Measurements from ENCODE around the gene B3GNT4.
"Not testable (repeated sequence)": the region's sequence is repeated elsewhere in the genome, so short reads cannot be mapped to it uniquely, and the experiment has no call there.

B3GNT4 gene

GRCh38 chr12:122172262-122172939, 31.1 kb upstream of the B3GNT4 start:
- Histone ChIP-seq H3K4me3 (ENCODE audit: low read depth in 1 of 2, low read length in 2 of 2) (no peak overlapping the region), H3K9me3 (ENCODE audit: low read length) (no peaks in the 10 kb centered on the region), H3K9ac (ENCODE audit: low read length) (no peak overlapping the region), H3K4me1 (ENCODE audit: insufficient read depth, low read length) (no peaks in the 10 kb centered on the region), H3K36me3 (ENCODE audit: insufficient read depth, low read length) (no peaks in the 10 kb centered on the region), H3K27me3 (ENCODE audit: control insufficient read depth in 1 of 2, insufficient read depth in 2 of 2, low read length in 2 of 2) (peaks cover 0 to 6% of the 10 kb centered on the region in 2 donors), H3K27ac (ENCODE audit: low read depth, low read length) (no peak overlapping the region)

GRCh38 chr12:122174155-122174845, 29.2 kb upstream of the B3GNT4 start, which contains the start of gene IL31:
Gene IL31, minus strand, starts transcription at chr12:122174221. Its CDS starts 49 bp downstream, at chr12:122174172.
- Histone ChIP-seq H3K9me3 (ENCODE audit: low read length) (no peaks in the 10 kb centered on the region), H3K36me3 (ENCODE audit: insufficient read depth, low read length) (no peaks in the 10 kb centered on the region), H3K27me3 (ENCODE audit: control insufficient read depth in 1 of 2, insufficient read depth in 2 of 2, low read length in 2 of 2) (peaks cover 0 to 6% of the 10 kb centered on the region in 2 donors), H3K27ac (ENCODE audit: low read depth, low read length) (no peak within 1 kb of the TSS), H3K4me3 (ENCODE audit: low read depth in 1 of 2, low read length in 2 of 2) (no peak within 1 kb of the TSS), H3K4me1 (ENCODE audit: insufficient read depth, low read length) (no peaks in the 10 kb centered on the region), H3K9ac (ENCODE audit: low read length) (no peak within 1 kb of the TSS)

GRCh38 chr12:122176473-122176872, 27.0 kb upstream of the B3GNT4 start:
- H3K4me1 ChIP-seq (ENCODE audit: insufficient read depth, low read length); H3K9ac ChIP-seq (ENCODE audit: low read length); H3K27me3 ChIP-seq (ENCODE audit: control insufficient read depth in 1 of 2, insufficient read depth in 2 of 2, low read length in 2 of 2); H3K36me3 ChIP-seq (ENCODE audit: insufficient read depth, low read length); H3K4me3 ChIP-seq (ENCODE audit: low read depth in 1 of 2, low read length in 2 of 2); H3K27ac ChIP-seq (ENCODE audit: low read depth, low read length); H3K9me3 ChIP-seq (ENCODE audit: low read length): not testable (repeated sequence)

GRCh38 chr12:122182887-122183587, 20.5 kb upstream of the B3GNT4 start, which contains the start of gene LRRC43:
Gene LRRC43, plus strand, starts transcription at chr12:122183123. Its CDS starts 22 bp downstream, at chr12:122183145.
- no peaks in the 10 kb centered on the region for H3K27me3 ChIP-seq (ENCODE audit: control insufficient read depth in 1 of 2, insufficient read depth in 2 of 2, low read length in 2 of 2)
- no peak within 1 kb of the TSS for H3K27ac ChIP-seq (ENCODE audit: low read depth, low read length)
- H3K9ac ChIP-seq (ENCODE audit: low read length), result no peak within 1 kb of the TSS

GRCh38 chr12:122183588-122183940, 19.9 kb upstream of the B3GNT4 start:
- H3K4me1 ChIP-seq (ENCODE audit: insufficient read depth, low read length), result no peaks in the 10 kb centered on the region
- H3K36me3 ChIP-seq (ENCODE audit: insufficient read depth, low read length), result no peaks in the 10 kb centered on the region
- no peak overlapping the region for H3K9ac ChIP-seq (ENCODE audit: low read length)
- H3K27me3 ChIP-seq (ENCODE audit: control insufficient read depth in 1 of 2, insufficient read depth in 2 of 2, low read length in 2 of 2), result no peaks in the 10 kb centered on the region
- H3K27ac ChIP-seq (ENCODE audit: low read depth, low read length), result no peak overlapping the region
- H3K4me3 ChIP-seq (ENCODE audit: low read depth in 1 of 2, low read length in 2 of 2), result peak overlapping the region; percentile 43 to 54
- no peaks in the 10 kb centered on the region for H3K9me3 ChIP-seq (ENCODE audit: low read length)

More at GRCh38 chr12:122182887-122183587, 20.5 kb upstream of the B3GNT4 start, which contains the start of gene LRRC43:
- no peaks in the 10 kb centered on the region for H3K9me3 ChIP-seq (ENCODE audit: low read length)
- peak within 1 kb of the TSS; percentile 43 to 54 for H3K4me3 ChIP-seq (ENCODE audit: low read depth in 1 of 2, low read length in 2 of 2)
- H3K36me3 ChIP-seq (ENCODE audit: insufficient read depth, low read length), result no peaks in the 10 kb centered on the region
- no peaks in the 10 kb centered on the region for H3K4me1 ChIP-seq (ENCODE audit: insufficient read depth, low read length)

- no peaks in the 10 kb centered on the region for H3K27me3 ChIP-seq (ENCODE audit: control insufficient read depth in 1 of 2, insufficient read depth in 2 of 2, low read length in 2 of 2)
These were observed 19.0 kb upstream of the B3GNT4 start for GRCh38 chr12:122184517-122184916.

GRCh38 chr12:122185079-122185478, 18.4 kb upstream of the B3GNT4 start:
- Histone ChIP-seq H3K36me3 (ENCODE audit: insufficient read depth, low read length) (no peaks in the 10 kb centered on the region), H3K4me1 (ENCODE audit: insufficient read depth, low read length) (no peaks in the 10 kb centered on the region), H3K27ac (ENCODE audit: low read depth, low read length) (no peak overlapping the region), H3K9ac (ENCODE audit: low read length) (no peak overlapping the region), H3K27me3 (ENCODE audit: control insufficient read depth in 1 of 2, insufficient read depth in 2 of 2, low read length in 2 of 2) (no peaks in the 10 kb centered on the region), H3K4me3 (ENCODE audit: low read depth in 1 of 2, low read length in 2 of 2) (no peak overlapping the region), H3K9me3 (ENCODE audit: low read length) (no peaks in the 10 kb centered on the region)

More at GRCh38 chr12:122184517-122184916, 19.0 kb upstream of the B3GNT4 start:
- Histone ChIP-seq H3K27ac (ENCODE audit: low read depth, low read length) (no peak overlapping the region), H3K36me3 (ENCODE audit: insufficient read depth, low read length) (no peaks in the 10 kb centered on the region), H3K9me3 (ENCODE audit: low read length) (no peaks in the 10 kb centered on the region), H3K4me3 (ENCODE audit: low read depth in 1 of 2, low read length in 2 of 2) (no peak overlapping the region), H3K4me1 (ENCODE audit: insufficient read depth, low read length) (no peaks in the 10 kb centered on the region), H3K9ac (ENCODE audit: low read length) (no peak overlapping the region)

GRCh38 chr12:122185494-122186082, 17.9 kb upstream of the B3GNT4 start:
- H3K27me3 ChIP-seq (ENCODE audit: control insufficient read depth in 1 of 2, insufficient read depth in 2 of 2, low read length in 2 of 2), result no peaks in the 10 kb centered on the region
- H3K4me1 ChIP-seq (ENCODE audit: insufficient read depth, low read length), result no peaks in the 10 kb centered on the region
- H3K36me3 ChIP-seq (ENCODE audit: insufficient read depth, low read length), result no peaks in the 10 kb centered on the region
- no peak overlapping the region for H3K4me3 ChIP-seq (ENCODE audit: low read depth in 1 of 2, low read length in 2 of 2)
- H3K27ac ChIP-seq (ENCODE audit: low read depth, low read length), result no peak overlapping the region
- no peak overlapping the region for H3K9ac ChIP-seq (ENCODE audit: low read length)
- no peaks in the 10 kb centered on the region for H3K9me3 ChIP-seq (ENCODE audit: low read length)

GRCh38 chr12:122187466-122187865, 16.0 kb upstream of the B3GNT4 start:
- Histone ChIP-seq H3K27ac (ENCODE audit: low read depth, low read length) (no peak overlapping the region), H3K9me3 (ENCODE audit: low read length) (no peaks in the 10 kb centered on the region), H3K9ac (ENCODE audit: low read length) (no peak overlapping the region), H3K36me3 (ENCODE audit: insufficient read depth, low read length) (no peaks in the 10 kb centered on the region), H3K27me3 (ENCODE audit: control insufficient read depth in 1 of 2, insufficient read depth in 2 of 2, low read length in 2 of 2) (no peaks in the 10 kb centered on the region), H3K4me3 (ENCODE audit: low read depth in 1 of 2, low read length in 2 of 2) (no peak overlapping the region), H3K4me1 (ENCODE audit: insufficient read depth, low read length) (no peaks in the 10 kb centered on the region)

- no peak overlapping the region for H3K9ac ChIP-seq (ENCODE audit: low read length)
- H3K4me3 ChIP-seq (ENCODE audit: low read depth in 1 of 2, low read length in 2 of 2), result no peak overlapping the region
- H3K27me3 ChIP-seq (ENCODE audit: control insufficient read depth in 1 of 2, insufficient read depth in 2 of 2, low read length in 2 of 2), result no peaks in the 10 kb centered on the region
- no peaks in the 10 kb centered on the region for H3K36me3 ChIP-seq (ENCODE audit: insufficient read depth, low read length)
- no peaks in the 10 kb centered on the region for H3K9me3 ChIP-seq (ENCODE audit: low read length)
- no peak overlapping the region for H3K27ac ChIP-seq (ENCODE audit: low read depth, low read length)
- H3K4me1 ChIP-seq (ENCODE audit: insufficient read depth, low read length), result no peaks in the 10 kb centered on the region
These were observed 13.7 kb upstream of the B3GNT4 start for GRCh38 chr12:122189626-122190475.
